GM21360 (cell line): ENCODE measurements around the gene DAPK1.

Experiments
- ATAC-seq: cut with Tn5 transposase; IDR thresholded peaks from one replicate; pipeline ENCODE4 v1.9.1; 2021; ENCODE audit warnings: mild to moderate bottlenecking, moderate library complexity; ENCODE audit not compliant: unreplicated experiment

The DAPK1 gene

DNA sequence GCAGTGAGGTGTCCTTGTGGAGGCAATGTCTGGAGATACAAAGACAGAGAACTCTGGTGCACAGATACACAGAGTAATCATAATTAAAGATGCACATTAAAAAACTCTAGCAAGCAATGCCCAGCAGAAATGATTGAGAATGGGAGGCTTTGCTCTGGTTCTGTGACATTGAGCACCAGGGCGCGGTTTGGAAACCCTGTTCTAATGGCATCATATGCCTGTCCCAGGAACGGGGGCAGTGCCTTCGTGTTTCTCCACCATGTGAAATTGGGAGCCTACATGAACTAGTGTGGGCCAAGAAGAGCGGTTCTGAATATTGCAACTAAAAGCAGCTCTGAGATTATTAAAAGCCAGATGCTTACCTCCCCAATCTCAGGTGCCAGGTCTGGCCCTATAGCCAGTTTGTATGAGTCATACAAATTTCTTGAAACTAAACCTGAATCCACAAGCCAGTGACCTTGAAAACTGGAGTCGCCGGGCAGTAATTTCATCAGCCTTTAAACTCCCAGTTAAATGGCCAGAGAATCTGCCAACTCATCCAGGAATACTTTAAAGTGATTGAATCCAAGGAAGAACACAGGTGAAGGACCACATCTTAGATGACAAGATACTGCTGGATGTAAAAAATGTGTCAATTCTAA lies 206.1 kb downstream of the DAPK1 start:
- ATAC-seq, result no peak

DNA sequence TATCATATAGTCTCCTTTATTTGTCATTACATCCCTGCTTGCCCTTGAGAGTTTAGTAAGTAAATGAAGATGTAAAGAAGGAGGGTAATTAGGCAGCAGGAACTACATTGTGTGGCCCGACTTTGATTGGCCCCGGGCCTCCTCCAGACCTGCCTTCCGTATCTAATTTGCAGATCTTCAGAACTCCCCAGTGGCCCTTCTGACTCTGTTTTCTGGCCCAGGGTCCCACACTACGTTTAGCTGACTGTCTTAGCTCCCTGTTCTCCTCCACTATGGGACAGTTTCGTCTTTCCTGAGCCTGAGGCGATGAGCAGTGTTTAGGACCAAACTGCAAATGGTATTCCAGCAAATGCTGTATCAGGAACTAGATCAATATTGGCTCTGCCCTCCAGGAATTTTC lies 206.7 kb downstream of the DAPK1 start:
- no peak for ATAC-seq

- ATAC-seq, result no peak
Measured at GRCh38 chr9:87706066-87706739, 208.5 kb downstream of the DAPK1 start.

DNA sequence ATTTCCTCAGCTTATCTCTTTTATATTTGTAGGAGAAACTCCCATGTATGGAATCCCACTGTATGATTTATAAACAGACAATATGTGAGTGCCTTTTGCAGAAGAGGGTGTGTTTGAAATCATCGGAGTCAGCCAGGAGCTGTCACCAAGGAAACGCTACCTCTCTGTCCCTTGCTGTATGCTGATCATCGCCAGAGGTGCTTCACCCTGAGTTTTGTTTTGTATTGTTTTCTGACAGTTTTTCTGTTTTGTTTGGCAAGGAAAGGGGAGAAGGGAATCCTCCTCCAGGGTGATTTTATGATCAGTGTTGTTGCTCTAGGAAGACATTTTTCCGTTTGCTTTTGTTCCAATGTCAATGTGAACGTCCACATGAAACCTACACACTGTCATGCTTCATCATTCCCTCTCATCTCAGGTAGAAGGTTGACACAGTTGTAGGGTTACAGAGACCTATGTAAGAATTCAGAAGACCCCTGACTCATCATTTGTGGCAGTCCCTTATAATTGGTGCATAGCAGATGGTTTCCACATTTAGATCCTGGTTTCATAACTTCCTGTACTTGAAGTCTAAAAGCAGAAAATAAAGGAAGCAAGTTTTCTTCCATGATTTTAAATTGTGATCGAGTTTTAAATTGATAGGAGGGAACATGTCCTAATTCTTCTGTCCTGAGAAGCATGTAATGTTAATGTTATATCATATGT lies 210.3 kb downstream of the DAPK1 start:
- no peak for ATAC-seq

GRCh38 chr9:87708546-87708945 lies 210.9 kb downstream of the DAPK1 start:
- no peak for ATAC-seq

DNA sequence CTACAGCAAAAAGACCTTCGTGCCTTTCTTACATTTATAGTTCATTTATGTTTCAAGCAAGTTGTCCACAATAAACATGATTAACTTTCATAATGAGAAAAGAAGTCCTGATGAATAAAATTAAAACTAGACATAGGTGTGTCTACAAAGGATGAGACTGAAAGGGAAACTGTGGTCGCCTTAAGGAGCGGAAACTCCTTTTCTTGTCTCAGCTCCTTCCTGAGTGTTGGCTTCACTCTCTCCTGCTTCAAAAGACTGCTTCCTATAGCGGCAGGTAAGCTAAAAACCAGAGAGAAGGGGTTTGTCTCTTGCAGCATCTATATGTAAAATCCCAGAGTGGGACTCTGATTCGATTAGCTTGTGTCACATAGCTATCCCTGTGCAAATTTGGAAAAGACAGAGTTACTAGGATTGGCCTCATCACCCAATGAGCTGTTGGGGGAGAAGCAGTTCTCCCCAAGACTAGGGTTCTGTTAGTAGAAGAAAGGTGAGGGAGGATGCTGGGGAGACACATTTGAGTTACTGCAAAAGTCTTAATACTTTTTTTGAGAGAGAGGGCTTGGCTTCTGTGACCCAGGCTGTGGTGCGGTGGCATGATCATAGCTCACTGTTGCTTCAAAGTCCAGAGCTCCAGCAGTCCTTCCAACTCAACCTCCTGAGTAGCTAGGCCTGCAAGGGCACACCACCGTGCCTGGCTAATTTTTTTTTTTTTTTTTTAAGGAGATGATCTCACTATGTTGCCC lies 211.5 kb downstream of the DAPK1 start:
- no peak for ATAC-seq

DNA sequence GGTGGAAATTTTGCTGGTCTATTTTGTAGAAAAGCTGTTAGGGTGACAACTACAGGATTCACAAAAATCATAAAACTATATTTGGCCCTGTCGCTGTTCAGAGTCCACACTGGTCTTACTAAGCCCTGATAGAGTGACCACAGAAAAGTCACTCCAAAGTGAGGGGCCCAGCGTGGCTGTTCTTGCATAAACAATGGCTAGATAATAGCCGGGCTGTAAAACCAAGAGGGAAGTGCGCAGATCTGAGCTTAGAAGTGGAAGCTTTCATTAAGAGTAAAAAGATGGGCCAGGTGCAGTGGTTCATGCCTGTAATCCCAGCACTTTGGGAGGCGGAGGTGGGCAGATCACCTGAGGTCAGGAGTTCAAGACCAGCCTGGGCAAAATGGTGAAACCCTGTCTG lies 212.8 kb downstream of the DAPK1 start:
- ATAC-seq, result no peak

- ATAC-seq, result no peak
Measured at GRCh38 chr9:87711857-87712800, 214.5 kb downstream of the DAPK1 start.

DNA sequence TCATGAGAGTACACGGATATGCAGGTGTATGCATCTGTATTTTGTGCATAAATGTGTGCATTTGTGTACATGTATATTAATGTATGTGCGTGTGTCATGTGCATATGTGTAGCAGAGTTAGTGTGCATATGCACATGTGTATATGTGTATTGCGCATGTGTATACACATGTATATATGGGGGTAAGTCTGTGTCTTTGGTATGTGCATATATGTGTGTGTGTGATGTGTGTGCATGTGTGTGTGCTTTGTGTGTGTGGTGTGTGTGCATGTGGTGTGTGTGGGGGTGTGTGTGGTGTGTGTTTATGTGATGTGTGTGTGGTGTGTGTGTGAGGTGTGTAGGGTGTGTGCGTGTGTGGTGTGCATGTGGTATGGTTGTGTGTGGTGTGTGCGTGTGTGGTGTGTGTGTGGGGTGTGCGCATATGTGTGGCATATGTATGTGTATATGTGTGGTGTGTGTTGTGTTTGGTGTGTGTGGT lies 215.2 kb downstream of the DAPK1 start:
- ATAC-seq, result no peak

GRCh38 chr9:87713278-87713987 lies 215.8 kb downstream of the DAPK1 start:
- no peak for ATAC-seq

- ATAC-seq, result no peak
Measured at GRCh38 chr9:87713988-87714330, 216.3 kb downstream of the DAPK1 start.

DNA sequence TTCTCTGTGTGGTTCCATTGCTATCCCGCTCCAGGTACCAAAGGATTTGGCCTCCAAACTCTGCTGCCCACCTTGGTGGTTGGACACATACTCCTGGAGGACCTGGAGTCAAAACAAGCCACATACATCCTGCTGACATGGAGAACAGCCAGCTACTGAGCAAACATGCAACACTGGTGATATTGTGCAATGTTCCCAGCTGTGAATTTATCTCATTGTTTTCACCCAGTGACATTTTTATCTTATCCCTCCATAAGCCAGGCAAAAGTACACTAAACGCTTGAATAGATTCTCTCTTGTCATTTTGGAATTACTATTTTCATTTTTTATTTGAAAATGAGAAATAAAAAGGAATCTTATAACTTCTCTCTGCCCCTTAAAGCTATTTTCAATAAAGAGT lies 217.2 kb downstream of the DAPK1 start:
- ATAC-seq, result no peak

DNA sequence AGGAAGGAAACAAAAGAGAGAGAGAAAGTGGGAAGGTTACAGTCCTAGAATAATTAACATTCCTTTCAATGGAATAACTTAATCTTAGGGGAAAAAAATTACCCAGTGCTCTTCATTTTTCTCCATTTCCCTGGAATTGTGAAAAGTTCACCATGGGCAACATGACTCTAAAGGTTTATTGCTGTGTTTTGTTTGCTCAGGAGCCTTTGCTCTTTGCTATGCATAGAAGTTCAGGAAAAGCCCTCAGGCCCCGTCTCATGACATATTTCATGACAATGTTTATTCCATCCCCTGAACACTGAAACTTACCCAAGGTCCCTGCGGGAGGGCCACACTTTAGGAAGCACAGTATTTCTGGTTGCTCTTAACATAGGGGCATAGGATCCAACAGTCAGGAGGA lies 218.5 kb downstream of the DAPK1 start:
- no peak for ATAC-seq

GRCh38 chr9:87717456-87717855 lies 219.8 kb downstream of the DAPK1 start:
- no peak for ATAC-seq

DNA sequence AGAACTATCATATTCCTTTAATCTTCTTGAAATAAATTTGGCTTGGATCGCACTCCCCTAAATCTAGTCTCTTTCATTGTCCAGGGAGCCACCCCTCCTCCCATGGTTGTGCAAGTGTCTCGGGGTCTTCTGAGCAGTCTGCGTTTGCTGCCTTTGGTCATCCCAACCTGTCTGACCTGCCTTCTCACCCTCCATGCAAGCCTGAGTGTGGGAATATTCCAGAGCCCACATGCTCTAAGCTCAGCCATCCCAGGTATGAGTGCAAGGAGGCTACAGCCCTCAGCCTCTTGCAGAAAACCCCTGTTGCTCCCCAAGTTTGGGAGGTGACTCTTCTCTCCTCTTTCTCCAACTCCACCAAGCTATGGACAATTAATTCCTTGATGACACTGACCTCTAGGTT lies 220.6 kb downstream of the DAPK1 start:
- ATAC-seq, result no peak

DNA sequence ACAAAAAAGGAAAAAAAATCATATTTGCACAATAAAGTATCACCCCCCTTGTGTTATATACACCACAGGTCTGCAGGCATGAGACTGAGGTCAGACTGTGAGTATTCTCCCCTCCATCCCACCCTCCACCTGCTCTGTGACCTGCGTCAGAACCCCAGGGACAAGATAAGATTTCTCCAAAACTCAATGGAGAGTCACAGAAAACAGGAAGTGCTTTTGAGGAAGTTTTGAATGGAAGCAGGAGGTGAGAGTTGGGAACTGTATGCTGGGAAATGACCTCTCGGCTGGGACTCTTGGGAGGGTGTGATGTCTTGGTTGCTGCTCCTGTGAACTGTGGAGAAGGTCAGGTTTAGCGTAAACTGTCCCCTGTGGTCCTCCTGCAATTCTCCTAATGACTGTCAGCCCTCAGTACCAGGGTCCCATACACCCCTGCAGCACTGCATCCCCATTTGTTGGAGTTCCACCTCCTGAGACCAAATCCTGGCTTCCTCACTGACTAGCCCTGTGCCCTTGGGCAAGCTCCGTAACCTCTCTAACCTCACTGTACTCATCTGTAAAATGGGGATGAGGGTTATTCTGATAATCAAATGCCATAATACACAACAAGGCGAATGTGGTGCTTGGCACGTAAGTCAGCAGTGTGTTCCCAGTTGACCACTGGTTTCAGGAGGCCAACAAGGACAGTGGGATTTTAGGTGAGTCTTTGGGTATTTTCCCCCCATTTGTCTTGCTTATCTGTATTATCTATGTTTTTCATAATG lies 221.4 kb downstream of the DAPK1 start:
- no peak for ATAC-seq

DNA sequence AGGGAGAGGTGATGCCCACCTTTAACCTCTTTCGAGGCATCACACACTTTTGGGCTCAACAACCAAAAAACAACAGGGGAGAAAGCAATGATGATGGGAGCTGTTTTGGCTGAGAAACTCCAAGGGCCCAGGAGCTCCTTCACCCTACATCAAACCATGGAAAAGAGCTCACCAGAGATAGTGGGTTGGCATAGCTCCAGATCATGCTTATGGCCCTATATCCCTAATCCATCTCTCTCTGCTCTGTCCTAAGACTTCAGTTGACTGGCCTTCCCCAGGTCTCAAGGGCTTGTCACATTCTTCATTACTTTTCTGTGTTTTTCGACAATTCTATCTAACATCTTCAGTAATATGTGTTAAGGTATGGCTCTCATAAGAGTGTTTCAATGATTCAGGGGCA lies 222.5 kb downstream of the DAPK1 start:
- ATAC-seq, result no peak

- ATAC-seq, result no peak
Measured at GRCh38 chr9:87722393-87723088, 224.9 kb downstream of the DAPK1 start.
